ENCODE results near the gene TFR2.

The TFR2 gene

DNA sequence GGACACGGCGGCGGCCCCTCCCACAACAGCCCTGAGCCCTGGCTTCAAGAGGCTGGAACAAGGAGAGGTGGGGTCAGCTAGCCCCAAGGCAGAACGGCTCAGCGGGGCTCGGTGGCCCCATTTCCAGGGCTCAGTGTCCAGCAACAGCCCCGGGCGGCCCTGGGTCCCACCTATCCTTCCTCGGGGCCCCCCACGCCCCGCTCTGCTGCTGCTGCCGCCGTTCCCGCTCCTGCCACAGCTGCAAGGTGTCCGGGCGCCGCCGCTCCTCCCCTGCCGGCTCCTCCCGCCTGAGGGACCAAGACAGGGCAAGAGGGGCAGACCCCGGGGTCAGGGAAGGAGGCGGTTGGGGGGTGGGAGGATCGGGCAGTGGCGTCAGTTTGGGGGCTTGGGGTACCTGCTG lies 64.2 kb downstream of the TFR2 start:
- Histone ChIP-seq H3K4me3 (ENCODE audit: low read length in 2 of 2) (no peak overlapping the region), H2BK5ac (ENCODE audit: low read length) (no peak overlapping the region), H3K27me3 (ENCODE audit: control insufficient read depth in 3 of 3, insufficient read depth in 3 of 3, low read depth in 1 of 3, low read length in 3 of 3) (no peaks in the 10 kb centered on the region), H2BK12ac (ENCODE audit: low read length) (no peak overlapping the region), H4K91ac (ENCODE audit: low read depth, low read length, poor library complexity) (no peak overlapping the region), H3K18ac (ENCODE audit: low read length) (no peak overlapping the region), H3K23ac (ENCODE audit: low read depth, low read length, poor library complexity) (no peak overlapping the region), H3K36me3 (replicated peaks in 1 of 2; ENCODE audit: control insufficient read depth in 2 of 2, insufficient read depth in 2 of 2, low read length in 2 of 2) (peaks cover 44 to 66% of the 10 kb centered on the region in 2 donors), H3K4me2 (ENCODE audit: insufficient read depth, low read length, poor library complexity, severe bottlenecking) (no peak overlapping the region), H2AK5ac (ENCODE audit: low read depth, low read length) (no peak overlapping the region), H3K14ac (ENCODE audit: low read length) (no peak overlapping the region), H4K8ac (ENCODE audit: low read depth, low read length) (no peak overlapping the region), H2BK120ac (ENCODE audit: low read depth, low read length) (no peak overlapping the region), H2AFZ (ENCODE audit: low read length) (no peak overlapping the region), H3K4ac (ENCODE audit: low read length) (no peak overlapping the region), H3K4me1 (ENCODE audit: control insufficient read depth in 2 of 2, insufficient read depth in 1 of 2, low read depth in 1 of 2, low read length in 2 of 2) (peaks cover 4 to 6% of the 10 kb centered on the region in 2 donors), H3K9ac (ENCODE audit: low read depth, low read length, poor library complexity) (no peak overlapping the region), H3K79me1 (ENCODE audit: low read depth, low read length) (peaks cover 2% of the 10 kb centered on the region), H3K9me3 (replicated peaks in 1 of 2; ENCODE audit: control insufficient read depth in 2 of 2, insufficient read depth in 1 of 2, low read depth in 1 of 2, low read length in 2 of 2) (peaks cover 0 to 5% of the 10 kb centered on the region in 2 donors), H2BK15ac (ENCODE audit: low read length) (no peak overlapping the region), H3K27ac (replicated peaks; ENCODE audit: low read length) (no peak overlapping the region)
- WGBS, 2 donors (ENCODE audit: extremely low coverage in 2 of 2, insufficient read length in 2 of 2, insufficient replicate concordance in 1 of 2) = no CpG with 5 or more reads among the region's 24 CpGs
- DNase-seq (ENCODE audit: low spot score) = no peak

GRCh38 chr7:100576384-100576993 lies 64.9 kb downstream of the TFR2 start:
- H3K9ac ChIP-seq (ENCODE audit: low read depth, low read length, poor library complexity) = no peak overlapping the region
- no peak overlapping the region for H4K91ac ChIP-seq (ENCODE audit: low read depth, low read length, poor library complexity)
- no peak overlapping the region for H3K27ac ChIP-seq (replicated peaks; ENCODE audit: low read length)
- no peak overlapping the region for H3K4me2 ChIP-seq (ENCODE audit: insufficient read depth, low read length, poor library complexity, severe bottlenecking)
- no peak overlapping the region for H2BK15ac ChIP-seq (ENCODE audit: low read length)
- no peak overlapping the region for H2BK5ac ChIP-seq (ENCODE audit: low read length)
- no peak overlapping the region for H2AFZ ChIP-seq (ENCODE audit: low read length)
- DNase-seq (ENCODE audit: low spot score) = no peak
- peaks cover 0 to 5% of the 10 kb centered on the region in 2 donors for H3K9me3 ChIP-seq (replicated peaks in 1 of 2; ENCODE audit: control insufficient read depth in 2 of 2, insufficient read depth in 1 of 2, low read depth in 1 of 2, low read length in 2 of 2)
- H3K23ac ChIP-seq (ENCODE audit: low read depth, low read length, poor library complexity) = no peak overlapping the region
- H3K4ac ChIP-seq (ENCODE audit: low read length) = no peak overlapping the region
- no peak overlapping the region for H3K14ac ChIP-seq (ENCODE audit: low read length)
- no CpG with 5 or more reads among the region's 13 CpGs for WGBS, 2 donors (ENCODE audit: extremely low coverage in 2 of 2, insufficient read length in 2 of 2, insufficient replicate concordance in 1 of 2)
- H3K4me3 ChIP-seq (ENCODE audit: low read length in 2 of 2) = no peak overlapping the region
- peaks cover 2% of the 10 kb centered on the region for H3K79me1 ChIP-seq (ENCODE audit: low read depth, low read length)
- H3K27me3 ChIP-seq (ENCODE audit: control insufficient read depth in 3 of 3, insufficient read depth in 3 of 3, low read depth in 1 of 3, low read length in 3 of 3) = peaks cover 0 to 2% (median 0%) of the 10 kb centered on the region in 3 experiments
- no peak overlapping the region for H2BK12ac ChIP-seq (ENCODE audit: low read length)
- peaks cover 10 to 12% of the 10 kb centered on the region in 2 donors for H3K4me1 ChIP-seq (ENCODE audit: control insufficient read depth in 2 of 2, insufficient read depth in 1 of 2, low read depth in 1 of 2, low read length in 2 of 2)
- H2AK5ac ChIP-seq (ENCODE audit: low read depth, low read length) = no peak overlapping the region
- H2BK120ac ChIP-seq (ENCODE audit: low read depth, low read length) = no peak overlapping the region
- no peak overlapping the region for H3K18ac ChIP-seq (ENCODE audit: low read length)
- peaks cover 39 to 60% of the 10 kb centered on the region in 2 donors for H3K36me3 ChIP-seq (replicated peaks in 1 of 2; ENCODE audit: control insufficient read depth in 2 of 2, insufficient read depth in 2 of 2, low read length in 2 of 2)
- H4K8ac ChIP-seq (ENCODE audit: low read depth, low read length) = peak overlapping the region; percentile 65

GRCh38 chr7:100575746-100576383 lies 65.5 kb downstream of the TFR2 start:
- no peak overlapping the region for H2AFZ ChIP-seq (ENCODE audit: low read length)
- no peak overlapping the region for H3K4me3 ChIP-seq (ENCODE audit: low read length in 2 of 2)
- peaks cover 34 to 54% of the 10 kb centered on the region in 2 donors for H3K36me3 ChIP-seq (replicated peaks in 1 of 2; ENCODE audit: control insufficient read depth in 2 of 2, insufficient read depth in 2 of 2, low read length in 2 of 2)
- no CpG with 5 or more reads among the region's 17 CpGs for WGBS, 2 donors (ENCODE audit: extremely low coverage in 2 of 2, insufficient read length in 2 of 2, insufficient replicate concordance in 1 of 2)
- no peak for DNase-seq (ENCODE audit: low spot score)
- H3K4me1 ChIP-seq (ENCODE audit: control insufficient read depth in 2 of 2, insufficient read depth in 1 of 2, low read depth in 1 of 2, low read length in 2 of 2) = peaks cover 16 to 17% of the 10 kb centered on the region in 2 donors
- H3K4ac ChIP-seq (ENCODE audit: low read length) = no peak overlapping the region
- peak overlapping the region; percentile 71 for H3K14ac ChIP-seq (ENCODE audit: low read length)
- H2AK5ac ChIP-seq (ENCODE audit: low read depth, low read length) = no peak overlapping the region
- H2BK15ac ChIP-seq (ENCODE audit: low read length) = no peak overlapping the region
- no peak overlapping the region for H2BK120ac ChIP-seq (ENCODE audit: low read depth, low read length)
- peaks cover 2% of the 10 kb centered on the region for H3K79me1 ChIP-seq (ENCODE audit: low read depth, low read length)
- no peak overlapping the region for H3K4me2 ChIP-seq (ENCODE audit: insufficient read depth, low read length, poor library complexity, severe bottlenecking)
- peaks cover 0 to 8% (median 0%) of the 10 kb centered on the region in 3 experiments for H3K27me3 ChIP-seq (ENCODE audit: control insufficient read depth in 3 of 3, insufficient read depth in 3 of 3, low read depth in 1 of 3, low read length in 3 of 3)
- no peak overlapping the region for H3K27ac ChIP-seq (replicated peaks; ENCODE audit: low read length)
- H3K18ac ChIP-seq (ENCODE audit: low read length) = no peak overlapping the region
- no peak overlapping the region for H4K91ac ChIP-seq (ENCODE audit: low read depth, low read length, poor library complexity)
- no peak overlapping the region for H2BK12ac ChIP-seq (ENCODE audit: low read length)
- peak overlapping the region; percentile 65 for H4K8ac ChIP-seq (ENCODE audit: low read depth, low read length)
- H2BK5ac ChIP-seq (ENCODE audit: low read length) = no peak overlapping the region
- no peak overlapping the region for H3K23ac ChIP-seq (ENCODE audit: low read depth, low read length, poor library complexity)
- H3K9ac ChIP-seq (ENCODE audit: low read depth, low read length, poor library complexity) = no peak overlapping the region
- peaks cover 0 to 5% of the 10 kb centered on the region in 2 donors for H3K9me3 ChIP-seq (replicated peaks in 1 of 2; ENCODE audit: control insufficient read depth in 2 of 2, insufficient read depth in 1 of 2, low read depth in 1 of 2, low read length in 2 of 2)

GRCh38 chr7:100575206-100575631 lies 66.1 kb downstream of the TFR2 start:
- Histone ChIP-seq H3K9ac (ENCODE audit: low read depth, low read length, poor library complexity) (peak overlapping the region; percentile 50), H2BK12ac (ENCODE audit: low read length) (peak overlapping the region; percentile 58), H2BK5ac (ENCODE audit: low read length) (no peak overlapping the region), H3K79me1 (ENCODE audit: low read depth, low read length) (peaks cover 2% of the 10 kb centered on the region), H2AFZ (ENCODE audit: low read length) (no peak overlapping the region), H3K14ac (ENCODE audit: low read length) (peak overlapping the region; percentile 56), H3K4me1 (ENCODE audit: control insufficient read depth in 2 of 2, insufficient read depth in 1 of 2, low read depth in 1 of 2, low read length in 2 of 2) (peaks cover 18% of the 10 kb centered on the region in 2 donors), H3K27ac (replicated peaks; ENCODE audit: low read length) (no peak overlapping the region), H4K8ac (ENCODE audit: low read depth, low read length) (no peak overlapping the region), H2BK120ac (ENCODE audit: low read depth, low read length) (no peak overlapping the region), H3K4ac (ENCODE audit: low read length) (no peak overlapping the region), H3K36me3 (replicated peaks in 1 of 2; ENCODE audit: control insufficient read depth in 2 of 2, insufficient read depth in 2 of 2, low read length in 2 of 2) (peaks cover 29 to 47% of the 10 kb centered on the region in 2 donors), H3K18ac (ENCODE audit: low read length) (no peak overlapping the region), H3K27me3 (ENCODE audit: control insufficient read depth in 3 of 3, insufficient read depth in 3 of 3, low read depth in 1 of 3, low read length in 3 of 3) (peaks cover 0 to 10% (median 0%) of the 10 kb centered on the region in 3 experiments), H3K9me3 (replicated peaks in 1 of 2; ENCODE audit: control insufficient read depth in 2 of 2, insufficient read depth in 1 of 2, low read depth in 1 of 2, low read length in 2 of 2) (no peaks in the 10 kb centered on the region), H4K91ac (ENCODE audit: low read depth, low read length, poor library complexity) (no peak overlapping the region), H3K4me2 (ENCODE audit: insufficient read depth, low read length, poor library complexity, severe bottlenecking) (no peak overlapping the region), H3K4me3 (ENCODE audit: low read length in 2 of 2) (no peak overlapping the region), H2BK15ac (ENCODE audit: low read length) (no peak overlapping the region), H3K23ac (ENCODE audit: low read depth, low read length, poor library complexity) (peak overlapping the region; percentile 98), H2AK5ac (ENCODE audit: low read depth, low read length) (no peak overlapping the region)
- DNase-seq (ENCODE audit: low spot score) = no peak
- no CpG with 5 or more reads among the region's 14 CpGs for WGBS, 2 donors (ENCODE audit: extremely low coverage in 2 of 2, insufficient read length in 2 of 2, insufficient replicate concordance in 1 of 2)

Data from neuronal stem cell (in vitro differentiated cells).